Measurements from ENCODE around the gene FFAR1. TPM values are rescaled to one million over a fixed set of nuclear protein-coding genes. Genes with fewer than 3 reads are reported as not detected.

FFAR1 gene
- polyA plus RNA-seq, 1 of the 3 experiments (the other 2 are of a cell fraction) = not detected

DNA sequence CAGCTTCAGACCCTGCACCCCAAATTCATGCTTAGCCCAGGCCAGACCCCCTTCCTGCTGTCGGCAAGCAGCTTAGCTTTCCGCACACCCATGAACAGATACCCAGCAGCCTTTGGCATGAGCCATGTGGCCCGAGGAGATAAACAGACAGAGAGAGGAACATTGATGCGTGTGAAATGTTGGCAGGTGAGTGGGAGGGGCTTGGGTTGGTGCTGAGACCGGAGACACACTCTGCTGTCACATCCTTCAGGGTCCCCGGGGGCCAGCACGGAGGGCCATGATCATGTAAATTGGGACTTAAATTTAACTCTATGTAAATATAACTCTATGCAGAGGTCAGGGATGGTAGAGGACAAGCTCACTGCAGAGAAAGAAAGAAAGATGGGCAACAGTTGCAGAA lies 17.2 kb upstream of the FFAR1 start:
- H3K36me3 ChIP-seq (replicated peaks in 1 of 2; ENCODE audit: control insufficient read depth in 1 of 2, insufficient read depth in 2 of 2, low read length in 1 of 2) = no peaks in the 10 kb centered on the region
- TF ChIP-seq TAF1 (IDR thresholded peaks at IDR 0.05; ENCODE audit: borderline replicate concordance, low read depth, low read length) (no peak), EP300 (IDR thresholded peaks at IDR 0.05; ENCODE audit: borderline replicate concordance in 1 of 2, low read depth in 1 of 2, low read length in 1 of 2) (no peak), CTCF (IDR thresholded peaks at IDR 0.05) (no peak), SIN3A (IDR thresholded peaks at IDR 0.05; ENCODE audit: borderline replicate concordance, low read depth, low read length) (no peak), FOSL2 (IDR thresholded peaks at IDR 0.05; ENCODE audit: borderline replicate concordance, low read depth) (no peak), SMC3 (IDR thresholded peaks at IDR 0.05; ENCODE audit: low read depth, low read length) (no peak), MXI1 (IDR thresholded peaks at IDR 0.05; ENCODE audit: low read depth, low read length) (no peak)
- TF ChIP-seq, protein P1, sequence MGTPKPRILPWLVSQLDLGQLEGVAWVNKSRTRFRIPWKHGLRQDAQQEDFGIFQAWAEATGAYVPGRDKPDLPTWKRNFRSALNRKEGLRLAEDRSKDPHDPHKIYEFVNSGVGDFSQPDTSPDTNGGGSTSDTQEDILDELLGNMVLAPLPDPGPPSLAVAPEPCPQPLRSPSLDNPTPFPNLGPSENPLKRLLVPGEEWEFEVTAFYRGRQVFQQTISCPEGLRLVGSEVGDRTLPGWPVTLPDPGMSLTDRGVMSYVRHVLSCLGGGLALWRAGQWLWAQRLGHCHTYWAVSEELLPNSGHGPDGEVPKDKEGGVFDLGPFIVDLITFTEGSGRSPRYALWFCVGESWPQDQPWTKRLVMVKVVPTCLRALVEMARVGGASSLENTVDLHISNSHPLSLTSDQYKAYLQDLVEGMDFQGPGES (IDR thresholded peaks at IDR 0.05; ENCODE audit: low read depth, low read length) = no peak
- TF ChIP-seq, protein P2, sequence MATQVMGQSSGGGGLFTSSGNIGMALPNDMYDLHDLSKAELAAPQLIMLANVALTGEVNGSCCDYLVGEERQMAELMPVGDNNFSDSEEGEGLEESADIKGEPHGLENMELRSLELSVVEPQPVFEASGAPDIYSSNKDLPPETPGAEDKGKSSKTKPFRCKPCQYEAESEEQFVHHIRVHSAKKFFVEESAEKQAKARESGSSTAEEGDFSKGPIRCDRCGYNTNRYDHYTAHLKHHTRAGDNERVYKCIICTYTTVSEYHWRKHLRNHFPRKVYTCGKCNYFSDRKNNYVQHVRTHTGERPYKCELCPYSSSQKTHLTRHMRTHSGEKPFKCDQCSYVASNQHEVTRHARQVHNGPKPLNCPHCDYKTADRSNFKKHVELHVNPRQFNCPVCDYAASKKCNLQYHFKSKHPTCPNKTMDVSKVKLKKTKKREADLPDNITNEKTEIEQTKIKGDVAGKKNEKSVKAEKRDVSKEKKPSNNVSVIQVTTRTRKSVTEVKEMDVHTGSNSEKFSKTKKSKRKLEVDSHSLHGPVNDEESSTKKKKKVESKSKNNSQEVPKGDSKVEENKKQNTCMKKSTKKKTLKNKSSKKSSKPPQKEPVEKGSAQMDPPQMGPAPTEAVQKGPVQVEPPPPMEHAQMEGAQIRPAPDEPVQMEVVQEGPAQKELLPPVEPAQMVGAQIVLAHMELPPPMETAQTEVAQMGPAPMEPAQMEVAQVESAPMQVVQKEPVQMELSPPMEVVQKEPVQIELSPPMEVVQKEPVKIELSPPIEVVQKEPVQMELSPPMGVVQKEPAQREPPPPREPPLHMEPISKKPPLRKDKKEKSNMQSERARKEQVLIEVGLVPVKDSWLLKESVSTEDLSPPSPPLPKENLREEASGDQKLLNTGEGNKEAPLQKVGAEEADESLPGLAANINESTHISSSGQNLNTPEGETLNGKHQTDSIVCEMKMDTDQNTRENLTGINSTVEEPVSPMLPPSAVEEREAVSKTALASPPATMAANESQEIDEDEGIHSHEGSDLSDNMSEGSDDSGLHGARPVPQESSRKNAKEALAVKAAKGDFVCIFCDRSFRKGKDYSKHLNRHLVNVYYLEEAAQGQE (IDR thresholded peaks at IDR 0.05; ENCODE audit: low read depth, low read length) = no peak
- ChIA-PET POLR2A (no interaction called here), CTCF (interaction anchor here (1.8 kb wide), 1 partner anchor 14 kb away, joined by 4 read pairs; no protein-coding TSS in a partner anchor)
- DNase-seq = no peak
- H3K4me2 ChIP-seq = no peak overlapping the region
- H4K20me1 ChIP-seq (ENCODE audit: insufficient read depth) = no peaks in the 10 kb centered on the region
- H3K9me3 ChIP-seq = no peaks in the 10 kb centered on the region
- H2AFZ ChIP-seq (ENCODE audit: low read depth) = no peak overlapping the region
- no peaks in the 10 kb centered on the region for H3K4me1 ChIP-seq (ENCODE audit: control insufficient read depth in 1 of 2, insufficient read depth in 2 of 2, low read depth in 1 of 2, low read length in 1 of 2)
- H3K27ac ChIP-seq (ENCODE audit: low read depth in 2 of 2, low read length in 1 of 2) = no peak overlapping the region
- H3K4me3 ChIP-seq (ENCODE audit: low read depth in 2 of 2, low read length in 1 of 2) = no peak overlapping the region
- 6% methylated on average over 7 of the region's 7 CpGs for WGBS (ENCODE audit: low lambda C conversion rate)
- H3K79me2 ChIP-seq (ENCODE audit: insufficient read depth) = no peaks in the 10 kb centered on the region
- H3K9ac ChIP-seq = no peak overlapping the region
- H3F3A ChIP-seq (replicated peaks; ENCODE audit: insufficient read depth) = no peaks in the 10 kb centered on the region
- H3K9me2 ChIP-seq = no peaks in the 10 kb centered on the region
- H3K27me3 ChIP-seq (ENCODE audit: insufficient read depth) = peaks cover 84% of the 10 kb centered on the region

All from SK-N-SH (cell line).